ENCODE results near the gene SSB. TPM values are rescaled to one million over a fixed set of nuclear protein-coding genes. Genes with fewer than 3 reads are reported as not detected.
"Not testable (repeated sequence)": the region's sequence is repeated elsewhere in the genome, so short reads cannot be mapped to it uniquely, and the experiment has no call there.

The SSB gene
- total RNA-seq, 1 experiment from 2014 or later = 164 TPM

- peak; percentile 67 for DNase-seq (ENCODE audit: low read depth)
These were observed 29.6 kb downstream of the SSB start for GRCh38 chr2:169828141-169828811.

DNA sequence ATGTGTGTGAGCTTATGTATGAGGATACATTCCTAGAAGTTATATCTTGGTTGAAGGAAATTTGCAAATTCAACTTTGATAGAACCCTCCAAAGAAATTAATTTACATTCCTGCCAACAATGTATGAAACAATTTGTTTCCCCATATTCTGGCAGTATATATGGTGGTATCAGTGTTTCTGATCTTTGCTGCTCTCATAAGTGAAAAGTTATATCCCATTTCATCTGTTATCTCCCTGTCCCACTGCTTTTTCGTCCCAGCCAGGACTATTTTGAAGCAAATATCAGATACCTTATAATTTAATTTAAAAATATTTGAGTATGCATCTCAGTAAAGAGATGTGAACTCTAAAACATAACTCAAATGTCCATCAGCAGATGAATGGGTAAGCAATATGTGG is 35.7 kb downstream of the SSB start:
- DNase-seq (ENCODE audit: low read depth) = no peak

DNA sequence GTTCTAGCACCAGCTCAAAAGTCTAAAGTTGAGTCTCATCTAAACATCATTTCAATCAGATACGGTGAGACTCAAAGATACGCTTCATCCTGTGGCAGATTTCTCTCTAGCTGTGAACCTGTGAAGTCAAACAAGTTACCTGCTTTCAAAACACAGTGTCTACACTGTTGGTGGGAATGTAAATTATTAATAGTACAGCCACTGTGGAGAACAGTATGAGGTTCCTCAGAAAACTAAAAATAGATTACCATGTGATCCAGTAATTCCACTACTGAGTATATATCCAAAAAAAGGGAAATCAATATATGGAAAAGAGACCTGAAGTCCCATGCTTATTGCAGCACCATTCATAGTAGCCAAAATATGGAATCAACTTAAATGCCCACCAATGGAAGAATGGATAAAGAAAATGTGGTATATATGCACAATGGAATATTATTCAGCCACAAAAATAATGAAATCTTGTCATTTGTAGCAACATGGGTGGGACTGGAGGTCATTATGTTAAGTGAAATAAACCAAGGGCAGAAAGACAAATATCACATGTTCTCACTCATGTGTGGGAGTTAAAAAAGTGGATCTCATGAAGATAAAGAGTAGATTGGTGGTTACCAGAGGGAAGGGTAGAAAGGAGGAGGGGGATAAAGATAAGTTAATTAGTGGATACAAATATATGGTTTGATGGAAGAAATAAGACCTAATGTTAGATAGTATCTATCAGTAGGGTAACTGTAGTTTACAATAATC is 40.2 kb downstream of the SSB start:
- no peak for DNase-seq (ENCODE audit: low read depth)

GRCh38 chr2:169839954-169840746 is 41.5 kb downstream of the SSB start:
- DNase-seq (ENCODE audit: low read depth) = no peak

DNA sequence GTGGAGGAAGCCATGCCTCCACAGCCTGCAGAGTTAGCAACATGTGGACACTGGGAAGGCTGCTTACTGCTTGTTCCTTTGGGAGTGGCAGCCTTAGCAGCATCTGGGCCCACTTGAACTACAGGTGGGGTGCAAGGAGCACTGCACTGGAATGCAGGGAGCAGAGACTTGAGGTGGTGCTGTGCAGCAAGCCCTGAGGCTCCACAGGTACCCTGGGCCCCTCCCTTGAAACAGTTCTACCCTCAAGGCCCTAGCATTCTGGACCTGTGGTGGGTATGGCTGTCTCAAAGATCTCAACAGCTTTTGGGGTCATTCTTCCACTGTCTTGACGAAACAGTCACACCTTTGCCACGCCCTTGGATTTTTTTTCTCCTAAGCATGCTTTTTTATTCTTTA is 42.1 kb downstream of the SSB start:
- no peak for DNase-seq (ENCODE audit: low read depth)

DNA sequence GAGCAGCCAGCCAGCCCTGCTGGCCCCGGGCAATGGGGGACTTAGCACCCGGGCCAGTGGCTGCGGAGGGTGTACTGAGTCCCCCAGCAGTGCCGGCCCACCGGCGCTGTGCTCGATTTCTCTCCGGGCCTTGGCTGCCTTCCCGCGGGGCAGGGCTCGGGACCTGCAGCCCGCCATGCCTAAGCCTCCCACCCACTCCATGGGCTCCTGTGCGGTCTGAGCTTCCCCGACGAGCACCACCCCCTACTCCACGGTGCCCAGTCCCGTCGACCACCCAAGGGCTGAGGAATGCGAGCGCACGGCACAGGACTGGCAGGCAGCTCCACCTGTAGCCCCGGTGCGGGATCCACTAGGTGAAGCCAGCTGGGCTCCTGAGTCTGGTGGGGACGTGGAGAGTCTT is 43.0 kb downstream of the SSB start:
- not testable (repeated sequence) for DNase-seq (ENCODE audit: low read depth)

DNA sequence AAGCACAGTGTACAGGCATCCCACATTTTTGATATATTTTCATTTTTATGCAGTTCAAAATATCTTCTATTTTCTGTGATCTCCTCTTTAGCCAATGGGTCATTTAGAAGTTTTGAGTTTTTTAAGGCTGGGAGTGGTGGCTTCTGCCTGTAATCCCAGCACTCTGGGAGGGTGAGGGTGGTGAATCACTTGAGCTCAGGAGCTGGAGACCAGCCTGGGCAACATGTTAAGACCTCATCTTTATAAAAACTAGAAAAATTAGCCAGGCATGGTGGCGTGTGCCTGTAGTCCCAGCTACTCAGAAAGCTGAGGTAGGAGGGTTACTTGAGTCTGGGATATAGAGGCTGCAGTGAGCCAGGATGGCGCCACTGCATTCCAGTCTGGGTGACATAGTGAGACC is 46.3 kb downstream of the SSB start:
- no peak for DNase-seq (ENCODE audit: low read depth)

DNA sequence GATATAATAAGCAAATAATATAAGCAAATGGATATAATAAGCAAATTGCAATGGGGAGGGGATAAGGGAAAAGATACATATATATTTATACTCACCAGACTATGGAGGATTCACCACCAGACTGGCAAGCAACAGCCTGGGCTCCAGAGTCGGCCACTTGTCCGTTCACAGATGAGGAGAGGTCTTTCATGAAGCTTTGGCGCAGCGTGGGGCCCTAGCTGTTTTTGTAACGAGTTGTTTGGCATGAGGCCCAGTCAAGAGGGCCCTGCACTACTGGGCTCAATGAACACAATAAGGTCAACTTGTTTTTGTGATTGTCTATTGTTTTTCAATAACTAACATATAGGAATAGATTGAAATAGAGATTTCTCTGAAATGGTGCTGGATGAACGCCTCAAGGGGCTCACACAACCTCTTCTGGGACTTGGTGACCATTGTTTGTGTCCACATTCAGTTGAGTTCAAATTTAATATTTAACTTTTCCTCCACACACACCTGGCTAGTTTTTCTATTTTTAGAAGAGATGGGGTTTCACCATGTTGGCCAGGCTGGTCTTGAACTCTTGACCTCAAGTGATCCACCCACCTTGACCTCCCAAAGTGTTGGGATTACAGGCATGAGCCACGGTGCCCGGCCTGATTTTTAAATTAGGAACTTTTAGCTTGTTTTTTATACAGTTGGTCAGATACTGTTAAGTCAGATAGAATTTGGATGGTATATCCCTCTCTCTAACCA is 50.5 kb downstream of the SSB start:
- not testable (repeated sequence) for DNase-seq (ENCODE audit: low read depth)

DNA sequence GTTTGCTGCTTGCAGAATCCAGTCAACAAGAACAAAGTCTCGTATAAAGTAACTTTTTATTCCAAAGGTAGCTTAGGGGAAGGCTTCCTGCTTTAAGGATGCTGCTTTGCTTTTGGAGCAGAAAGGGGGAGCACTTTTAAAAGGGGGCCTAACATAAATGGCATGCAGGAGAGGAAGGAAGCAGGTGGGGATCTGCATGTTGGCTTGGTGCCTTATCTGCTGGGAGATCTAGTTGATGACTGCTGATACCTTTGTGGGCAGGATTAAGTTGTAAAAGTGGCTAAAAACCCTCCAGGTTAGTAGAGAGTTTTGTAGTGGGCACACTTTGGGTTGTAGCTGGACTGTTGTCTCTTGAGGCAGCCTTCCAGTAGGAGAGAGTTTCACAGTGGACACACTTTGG is 51.0 kb downstream of the SSB start:
- no peak for DNase-seq (ENCODE audit: low read depth)

- no peak for DNase-seq (ENCODE audit: low read depth)
These were observed 54.5 kb downstream of the SSB start for GRCh38 chr2:169853041-169853668.

DNA sequence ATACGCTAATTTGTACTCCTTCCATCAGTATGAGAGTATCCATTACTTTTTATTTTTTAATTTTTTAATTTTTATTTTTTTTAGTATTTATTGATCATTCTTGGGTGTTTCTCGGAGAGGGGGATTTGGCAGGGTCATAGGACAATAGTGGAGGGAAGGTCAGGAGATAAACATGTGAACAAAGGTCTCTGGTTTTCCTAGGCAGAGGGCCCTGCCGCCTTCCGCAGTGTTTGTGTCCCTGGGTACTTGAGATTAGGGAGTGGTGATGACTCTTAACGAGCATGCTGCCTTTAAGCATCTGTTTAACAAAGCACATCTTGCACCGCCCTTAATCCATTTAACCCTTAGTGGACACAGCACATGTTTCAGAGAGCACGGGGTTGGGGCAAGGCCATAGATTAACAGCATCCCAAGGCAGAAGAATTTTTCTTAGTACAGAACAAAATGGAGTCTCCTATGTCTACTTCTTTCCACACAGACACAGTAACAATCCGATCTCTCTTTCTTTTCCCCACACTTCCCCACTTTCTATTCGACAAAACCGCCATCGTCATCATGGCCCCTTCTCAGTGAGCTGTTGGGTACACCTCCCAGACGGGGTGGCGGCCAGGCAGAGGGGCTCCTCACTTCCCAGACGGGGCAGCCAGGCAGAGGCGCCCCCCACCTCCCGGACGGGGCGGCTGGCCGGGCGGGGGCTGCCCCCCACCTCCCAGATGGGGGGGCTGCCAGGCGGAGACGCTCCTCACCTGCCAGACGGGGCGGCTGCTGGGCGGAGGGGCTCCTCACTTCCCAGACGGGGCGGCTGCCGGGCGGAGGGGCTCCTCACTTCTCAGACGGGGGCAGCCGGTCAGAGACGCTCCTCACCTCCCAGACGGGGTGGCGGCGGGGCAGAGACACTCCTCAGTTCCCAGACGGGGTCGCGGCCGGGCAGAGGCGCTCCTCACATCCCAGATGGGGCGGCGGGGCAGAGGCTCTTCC is 56.9 kb downstream of the SSB start:
- DNase-seq (ENCODE audit: low read depth) = not testable (repeated sequence)

DNA sequence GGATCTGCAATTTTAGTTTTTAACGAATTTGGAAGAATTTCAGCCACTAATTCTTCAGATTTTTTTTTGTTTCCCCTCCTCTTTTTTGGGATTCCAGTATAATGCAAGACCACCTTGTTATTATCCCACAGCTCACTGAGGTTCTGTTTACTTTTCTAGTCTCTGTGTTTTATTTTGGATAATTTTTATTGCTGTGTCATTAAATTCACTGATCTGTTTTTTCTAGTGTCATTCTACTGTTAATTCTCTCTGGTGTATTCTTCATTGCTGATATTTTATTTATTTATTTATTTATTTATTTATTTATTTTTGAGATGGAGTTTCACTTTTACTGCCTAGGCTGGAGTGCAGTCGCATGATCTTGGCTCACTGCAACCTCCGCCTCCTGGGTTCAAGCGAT is 60.8 kb downstream of the SSB start:
- DNase-seq (ENCODE audit: low read depth) = no peak

GRCh38 chr2:169860149-169860548 is 61.5 kb downstream of the SSB start:
- no peak for DNase-seq (ENCODE audit: low read depth)

Other genes starting within 250 kb of the SSB start
- 19.2 and 23.8 TPM in 2 replicates for gene FASTKD1, start 225.0 kb upstream of the SSB start, total RNA-seq (2014; rRNA removed; shearing (Covaris generic))
- gene PPIG, start 214.5 kb upstream of the SSB start, total RNA-seq (2014; rRNA removed; shearing (Covaris generic)) = 20.4 and 25.4 TPM in 2 replicates
- gene CFAP210, start 104.5 kb upstream of the SSB start, total RNA-seq (2014; rRNA removed; shearing (Covaris generic)) = not detected in 2 replicates
- gene PHOSPHO2, start 104.4 kb upstream of the SSB start, total RNA-seq (2014; rRNA removed; shearing (Covaris generic)) = 2.5 and 6.5 TPM in 2 replicates
- 6.0 and 8.9 TPM in 2 replicates for gene KLHL23, start 65.0 kb upstream of the SSB start, total RNA-seq (2014; rRNA removed; shearing (Covaris generic))
- 124 and 133 TPM in 2 replicates for gene METTL5, start 26.0 kb downstream of the SSB start, total RNA-seq (2014; rRNA removed; shearing (Covaris generic))
- gene UBR3, start 28.6 kb downstream of the SSB start, total RNA-seq (2014; rRNA removed; shearing (Covaris generic)) = 20.3 and 20.9 TPM in 2 replicates